Hippocampal formation (tissue), 2 donors: ENCODE results near the gene AP2B1.
A peak's percentile ranks its signal among the peaks of the same experiment; 100 is the strongest.
"Not testable (repeated sequence)": the region's sequence is repeated elsewhere in the genome, so short reads cannot be mapped to it uniquely, and the experiment has no call there.

Source experiments
- DNase-seq, 2 donors: peaks; one replicate each; lab custom pipeline; 2025; lab: John Stamatoyannopoulos, UW

Gene AP2B1

DNA sequence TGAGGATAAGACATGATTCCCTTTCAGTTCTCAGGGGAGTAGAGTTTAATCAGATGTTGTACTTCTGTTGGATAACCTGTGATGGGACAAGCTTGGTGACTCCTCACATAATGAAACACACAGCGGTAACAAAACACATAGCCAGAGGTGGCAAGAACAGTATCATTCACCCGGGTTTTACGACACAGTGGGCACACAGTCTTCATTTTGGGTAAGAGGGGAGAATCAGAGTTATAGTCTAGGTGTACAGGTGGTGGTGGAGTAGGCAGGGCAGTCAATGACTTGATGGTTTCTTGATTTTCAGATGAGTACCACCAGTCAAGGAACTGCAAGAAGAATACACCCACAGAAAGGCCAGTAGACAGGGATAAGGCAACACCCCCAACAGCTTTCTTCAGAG, 11.4 kb upstream of the AP2B1 start:
- no peak for DNase-seq

GRCh38 chr17:35577830-35578196, 9.3 kb upstream of the AP2B1 start:
- DNase-seq: no peak

GRCh38 chr17:35578197-35578928, 8.8 kb upstream of the AP2B1 start, which contains the start of gene PEX12:
TSS of gene PEX12 (minus strand) at chr17:35578571. CDS start at chr17:35578021, 550 bp downstream.
- peak; percentile 90 to 96 for DNase-seq

DNA sequence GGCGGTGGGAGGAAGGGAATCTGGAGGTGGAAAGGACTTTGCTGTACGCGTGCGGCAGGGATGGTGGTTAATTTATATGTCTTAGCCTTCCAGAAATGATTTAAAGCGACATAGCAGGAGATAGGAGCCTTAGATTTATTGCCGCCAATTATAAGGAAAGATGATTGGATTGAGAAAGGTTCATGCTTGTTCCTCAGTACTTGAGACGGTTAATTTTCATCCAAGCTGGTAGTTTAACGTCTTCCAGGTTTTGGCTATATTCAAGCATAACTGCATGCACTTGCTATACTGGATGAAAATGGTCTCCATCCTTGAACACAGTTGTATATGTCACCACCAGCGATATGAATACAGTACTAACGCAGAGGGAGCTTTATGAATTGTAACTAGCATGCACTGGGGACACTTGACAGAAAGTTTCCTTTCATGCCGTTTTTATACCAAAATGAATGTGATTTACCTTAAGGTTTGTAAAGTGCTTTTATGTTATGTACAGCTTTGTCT, 8.1 kb upstream of the AP2B1 start:
- no peak for DNase-seq

DNA sequence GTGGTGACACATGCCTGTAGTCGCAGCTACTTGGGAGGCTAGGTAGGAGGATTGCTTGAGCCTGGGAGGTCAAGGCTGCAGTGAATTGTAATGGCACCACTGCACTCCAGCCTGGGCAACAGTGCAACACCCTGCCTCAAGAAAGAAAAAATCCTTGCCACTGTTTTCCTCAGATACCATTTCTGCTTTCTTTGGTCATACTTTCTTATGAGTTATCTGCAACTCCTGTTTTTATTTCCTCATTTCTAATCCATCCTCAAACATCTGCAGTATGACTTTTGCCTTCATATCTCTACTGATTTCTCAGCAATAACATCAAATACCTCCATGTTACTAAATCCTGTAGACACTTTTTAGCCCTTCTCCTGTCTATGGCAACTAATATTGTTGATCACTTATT, 3.1 kb upstream of the AP2B1 start:
- DNase-seq: no peak

DNA sequence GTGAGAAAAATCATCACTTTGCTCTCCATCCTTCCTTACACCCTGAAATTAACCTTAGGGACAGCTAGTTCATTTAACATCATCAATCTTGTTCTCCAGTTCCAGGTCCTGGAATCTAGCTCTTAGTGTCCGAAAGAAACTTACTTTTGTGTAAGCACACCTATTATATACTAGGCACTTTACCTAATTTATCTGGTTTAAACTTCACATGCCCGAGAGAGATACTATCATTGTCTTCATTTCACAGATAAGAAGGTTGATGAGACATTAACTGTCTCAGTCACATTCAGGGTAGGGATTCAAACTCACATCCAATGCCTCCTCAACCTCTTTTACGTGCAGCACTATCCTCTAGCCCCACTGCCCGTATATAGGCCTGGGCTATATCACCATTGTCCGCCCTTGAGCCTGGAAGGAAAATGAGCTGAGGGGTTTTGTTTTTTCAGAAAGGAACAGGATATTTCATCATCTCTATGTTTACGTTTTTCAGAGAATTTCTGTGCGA, 501 bp upstream of the AP2B1 start:
- no peak for DNase-seq

- no peak for DNase-seq
These were observed 1.2 kb downstream of the AP2B1 start for GRCh38 chr17:35588196-35588920.

DNA sequence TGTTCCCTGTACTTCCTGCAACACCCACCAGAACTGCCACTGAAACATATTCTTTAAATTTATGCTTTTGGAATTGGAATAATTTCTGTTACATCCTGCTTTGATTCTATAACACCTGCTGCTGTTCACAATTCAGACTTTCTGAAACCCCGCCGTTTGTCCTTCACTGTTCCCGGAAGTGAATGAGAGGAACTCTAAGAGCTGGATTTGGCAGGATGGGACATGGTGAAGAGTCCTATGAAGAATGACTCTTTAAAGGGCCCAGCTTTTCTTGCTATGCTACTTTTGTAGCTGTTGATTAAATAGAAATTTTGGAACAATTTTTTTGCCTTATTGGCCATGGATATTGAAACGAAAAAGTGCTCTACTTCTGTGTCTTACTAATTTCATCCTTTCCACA, 8.9 kb downstream of the AP2B1 start:
- DNase-seq: no peak

DNA sequence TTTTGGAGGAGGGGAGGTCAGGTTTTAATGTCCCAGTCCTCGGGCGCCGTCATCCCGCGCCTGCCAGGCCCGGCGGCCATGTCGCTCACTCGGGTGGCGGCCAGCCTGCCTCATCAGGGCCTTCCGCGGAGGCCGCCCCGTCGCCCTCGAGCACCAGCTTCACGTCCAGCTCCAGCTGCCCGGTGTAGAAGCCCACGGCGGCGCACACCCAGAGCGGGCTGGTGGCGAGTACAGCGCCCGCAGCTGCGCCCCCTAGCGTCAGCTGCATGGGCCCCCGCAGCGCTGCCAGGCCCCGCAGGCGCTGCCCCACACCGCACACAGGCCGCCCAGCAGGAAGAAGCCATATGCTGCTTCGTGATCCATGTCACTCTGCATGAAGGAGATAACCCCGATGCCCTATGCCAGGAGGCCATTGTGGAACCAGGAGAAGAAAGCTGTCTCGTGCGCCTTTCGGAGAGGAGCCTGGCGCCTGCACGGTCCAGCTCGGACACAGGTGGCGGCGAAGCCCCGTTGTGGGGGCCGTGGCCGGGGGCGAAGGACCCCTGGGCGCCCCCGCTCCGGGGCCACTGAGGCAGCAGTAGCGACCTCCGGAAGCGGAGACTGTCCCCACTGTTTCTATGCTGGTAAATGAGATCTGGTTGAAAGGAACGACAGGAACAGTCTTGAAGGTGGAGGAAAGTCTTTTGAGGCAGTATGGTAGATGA, 9.6 kb downstream of the AP2B1 start:
- DNase-seq: no peak

- DNase-seq: no peak
These were observed 10.5 kb downstream of the AP2B1 start for GRCh38 chr17:35597604-35598003.

- no peak for DNase-seq
These were observed 16.6 kb downstream of the AP2B1 start for GRCh38 chr17:35603674-35604073.

GRCh38 chr17:35605678-35606077, 18.6 kb downstream of the AP2B1 start:
- no peak for DNase-seq

DNA sequence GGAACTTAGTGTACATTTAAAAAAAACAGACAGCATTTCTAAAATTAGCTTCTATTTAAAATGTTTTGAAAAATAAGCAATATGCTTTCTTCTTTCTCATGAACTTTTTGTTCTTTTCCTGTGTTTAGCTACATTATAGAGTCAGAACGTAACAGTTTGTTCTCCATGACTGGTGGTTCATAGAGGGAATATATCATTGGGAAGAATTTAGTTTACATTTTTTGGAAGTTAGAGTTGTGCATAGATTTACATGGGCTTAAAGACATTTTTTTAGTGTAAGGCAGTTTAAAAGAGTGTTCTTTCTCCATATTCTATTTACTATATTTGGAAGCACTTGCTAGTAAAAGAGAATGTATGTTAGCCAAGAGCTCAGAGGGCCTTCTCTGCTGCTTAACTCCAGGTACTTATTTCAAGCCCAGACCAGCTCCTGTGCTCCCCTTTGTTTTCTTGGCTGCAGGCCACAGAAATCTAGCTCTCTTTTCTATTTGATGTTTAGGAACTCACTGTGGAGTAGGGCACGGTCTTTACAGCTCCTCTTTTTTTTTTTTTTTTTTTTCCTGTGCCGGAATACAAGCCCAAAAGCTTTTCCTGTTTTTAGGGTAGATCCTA, 20.2 kb downstream of the AP2B1 start:
- DNase-seq: no peak

DNA sequence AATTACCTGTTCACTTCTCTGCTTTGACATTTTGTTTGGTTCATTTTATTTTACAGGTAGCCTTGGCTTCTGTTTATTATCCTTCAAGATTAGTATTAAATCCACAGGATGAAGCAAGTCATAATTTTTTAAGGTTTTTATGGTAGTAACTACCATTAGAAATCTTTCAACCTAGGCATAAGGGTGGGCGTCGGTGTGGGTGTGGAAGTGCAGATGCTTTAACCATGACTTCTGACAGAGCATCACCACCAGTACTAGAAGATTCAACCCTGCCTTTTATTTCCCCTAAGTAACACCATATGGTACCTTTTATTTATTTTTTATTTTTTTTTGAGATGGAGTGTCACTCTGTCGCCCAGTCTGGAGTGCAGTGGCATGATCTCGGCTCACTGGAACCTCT, 22.7 kb downstream of the AP2B1 start:
- DNase-seq: no peak

DNA sequence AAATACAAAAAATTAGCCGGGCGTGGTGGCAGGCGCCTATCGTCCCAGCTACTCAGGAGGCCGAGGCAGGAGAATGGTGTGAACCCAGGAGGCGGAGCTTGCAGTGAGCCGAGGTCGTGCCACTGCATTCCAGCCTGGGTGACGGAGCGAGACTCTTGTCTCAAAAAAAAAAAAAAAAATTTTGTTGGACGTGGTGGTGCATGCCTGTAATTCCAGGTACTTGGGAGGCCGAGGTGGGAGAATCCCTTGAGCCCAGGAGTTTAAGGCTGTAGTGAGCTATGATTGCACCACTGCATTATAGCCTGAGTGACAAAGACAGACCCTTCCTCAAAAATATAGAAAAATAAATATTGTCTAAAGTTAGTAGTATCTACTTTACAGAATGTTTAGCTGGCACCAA, 23.6 kb downstream of the AP2B1 start:
- DNase-seq: not testable (repeated sequence)

DNA sequence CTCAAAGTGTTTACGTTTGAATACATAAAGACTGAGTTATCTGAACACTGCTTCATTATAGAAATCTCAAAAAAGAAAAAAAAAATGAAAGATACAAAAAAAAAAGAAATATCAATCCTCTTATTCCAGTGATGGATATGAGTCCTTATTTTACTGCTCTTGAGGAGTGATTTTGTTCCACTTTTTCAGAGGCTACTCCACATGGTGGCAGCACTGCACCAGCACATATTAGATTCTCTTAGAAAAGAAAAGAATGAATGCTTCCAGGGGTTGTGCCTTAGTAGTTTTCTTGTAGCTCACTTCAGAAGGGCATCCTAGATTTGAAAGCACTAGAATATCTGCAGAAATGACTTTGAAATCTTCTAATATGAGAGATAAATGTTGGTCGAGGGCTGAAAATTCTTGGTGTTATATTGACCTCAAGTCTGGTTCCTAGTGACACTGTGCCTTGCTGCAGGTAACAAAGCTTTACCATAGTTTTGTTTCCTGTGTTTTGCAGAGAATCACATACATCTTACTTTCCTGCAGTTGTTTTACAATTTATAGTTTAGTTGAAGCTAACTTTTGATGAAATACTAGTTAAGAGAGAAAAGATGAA, 25.9 kb downstream of the AP2B1 start:
- DNase-seq: peak in 1 of 2 donors; percentile 49

DNA sequence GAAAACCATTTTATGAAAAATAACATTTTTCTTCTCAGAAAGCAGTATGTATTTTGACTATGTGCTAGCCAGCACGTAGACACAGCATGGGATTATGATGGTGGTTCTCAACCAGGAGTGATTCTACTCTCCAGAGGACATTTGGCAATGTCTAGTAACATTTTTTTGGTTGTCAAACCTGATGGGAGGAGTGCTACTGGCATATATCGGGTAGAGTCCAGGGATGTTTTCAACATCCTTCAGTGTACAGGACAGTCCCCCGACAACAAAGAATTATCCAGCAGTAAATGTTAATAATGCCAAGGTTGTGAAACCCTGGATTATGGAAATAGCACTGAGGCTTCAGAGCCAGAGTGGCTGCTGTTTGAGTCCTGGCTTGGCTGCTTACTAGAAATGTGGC, 27.7 kb downstream of the AP2B1 start:
- DNase-seq: no peak

DNA sequence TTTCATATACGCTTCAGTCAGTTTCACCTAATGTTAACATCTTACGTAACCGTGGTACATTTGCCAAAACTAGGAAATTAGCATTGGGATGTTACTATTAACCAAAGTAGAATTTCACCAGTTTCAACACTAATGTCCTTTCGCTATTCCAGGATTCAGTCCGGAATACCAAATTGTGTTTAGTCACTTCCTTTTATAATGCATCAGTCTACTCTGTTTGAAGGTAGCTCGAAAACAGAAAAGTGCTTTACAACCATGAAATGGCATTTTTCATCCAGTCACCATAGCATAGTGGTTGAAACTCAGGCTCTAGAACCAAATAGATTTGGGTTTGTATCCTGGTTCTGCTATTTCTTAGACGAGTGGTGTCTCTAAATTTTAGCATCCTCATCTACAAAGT, 29.4 kb downstream of the AP2B1 start:
- DNase-seq: no peak

DNA sequence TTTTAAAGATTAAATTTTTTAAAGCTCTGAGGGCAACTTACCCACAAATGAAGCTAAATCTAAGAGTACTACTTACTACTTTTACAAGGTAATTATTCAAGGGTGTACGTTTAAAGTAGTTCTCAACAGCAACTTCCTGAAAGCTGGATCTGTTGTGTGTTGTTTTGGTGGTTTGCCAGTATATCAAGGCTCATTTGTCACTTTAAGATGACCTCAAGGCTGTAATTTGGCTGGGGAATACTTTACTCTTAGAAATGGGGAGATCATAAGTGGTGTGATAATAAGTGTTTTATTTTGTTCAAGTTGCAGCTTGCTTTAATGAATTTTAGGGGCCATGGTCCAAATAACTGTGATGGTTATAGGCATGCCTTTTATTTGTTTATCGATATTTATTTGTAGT, 30.4 kb downstream of the AP2B1 start:
- DNase-seq: no peak

GRCh38 chr17:35618628-35619027, 31.5 kb downstream of the AP2B1 start:
- DNase-seq: no peak

GRCh38 chr17:35621768-35622167, 34.6 kb downstream of the AP2B1 start:
- no peak for DNase-seq

GRCh38 chr17:35627417-35627816, 40.3 kb downstream of the AP2B1 start:
- no peak for DNase-seq
